Natural killer cell (primary cell): ENCODE measurements around the gene SDC4. TPM values are rescaled to one million over a fixed set of nuclear protein-coding genes. Genes with fewer than 3 reads are reported as not detected.

Experiments used
- ATAC-seq, 3 donors: fragments of 150-1000 bp in 2 of 3; fragments of 200-7000 bp in 1 of 3; cut with Tn5 transposase; 1 replicate in 1 of 3; 2 replicates in 2 of 3; pipeline ENCODE4 v1.10.0; 2021; ENCODE audit warnings: mild to moderate bottlenecking in 2 of 3, moderate library complexity in 2 of 3
- DNase-seq, 2 donors: peaks; one replicate each; pipeline versions ENCODE4 v3.0.0 to v3.0.0-alpha.2; 2013 to 2021; ENCODE audit warnings: mixed read lengths in 1 of 2
- H3K27ac ChIP-seq: one replicate; pipeline ENCODE4 v1.5.1; 2013; ENCODE audit warnings: mild to moderate bottlenecking, low read length
- H3K27me3 ChIP-seq: one replicate; pipeline ENCODE4 v1.6.1; 2013; ENCODE audit warnings: low read length; ENCODE audit not compliant: control insufficient read depth, insufficient read depth
- H3K36me3 ChIP-seq: one replicate; pipeline ENCODE4 v1.6.1; 2013; ENCODE audit warnings: low read length; ENCODE audit not compliant: control insufficient read depth, insufficient read depth
- H3K4me1 ChIP-seq: one replicate; pipeline ENCODE4 v1.6.1; 2013; ENCODE audit warnings: low read length; ENCODE audit not compliant: control insufficient read depth, insufficient read depth
- H3K4me3 ChIP-seq: one replicate; pipeline ENCODE4 v1.5.1; 2013; ENCODE audit warnings: low read length
- H3K9me3 ChIP-seq: one replicate; pipeline ENCODE4 v1.6.1; 2013; ENCODE audit warnings: low read length; ENCODE audit not compliant: control insufficient read depth, insufficient read depth
- H3K27ac Mint-ChIP-seq, 2 donors: one replicate each; pipeline ENCODE4 v1.8.0; 2022; ENCODE audit warnings: mild to moderate bottlenecking in 2 of 2, mixed read lengths in 2 of 2, moderate library complexity in 1 of 2
- H3K27me3 Mint-ChIP-seq, 2 donors: one replicate each; pipeline ENCODE4 v1.8.0; 2022; ENCODE audit warnings: low read depth in 2 of 2, mixed read lengths in 2 of 2
- H3K36me3 Mint-ChIP-seq: one replicate; pipeline ENCODE4 v1.8.0; 2022; ENCODE audit warnings: mixed read lengths
- H3K4me1 Mint-ChIP-seq, 2 donors: one replicate each; pipeline ENCODE4 v1.8.0; 2022; ENCODE audit warnings: mixed read lengths in 2 of 2
- H3K4me3 Mint-ChIP-seq: one replicate; pipeline ENCODE4 v1.8.0; 2022; ENCODE audit warnings: mild to moderate bottlenecking, moderate library complexity, mixed read lengths
- H3K9me3 Mint-ChIP-seq, 2 donors: one replicate each; pipeline ENCODE4 v1.8.0; 2022; ENCODE audit warnings: mixed read lengths in 2 of 2
- CTCF ChIP-seq: fragments of 200-600 bp; IDR thresholded peaks from one replicate; pipeline ENCODE4 v1.8.0; 2022; ENCODE audit warnings: antibody characterized with exemption
- WGBS: methylation state at CpG from one replicate; pipeline ENCODE4 v1.1.7; 2013; ENCODE audit warnings: missing lambda C conversion rate; ENCODE audit not compliant: insufficient coverage; 5-methylcytosine and 5-hydroxymethylcytosine counted together
- intact Hi-C: fragments of 100-400 bp; cut with micrococcal nuclease; formaldehyde crosslinking; loops from one replicate; pipeline ENCODE4 v1.14.2; 2022
- total RNA-seq, 4 donors: library from RNA; stranded (reverse); fragments of 120-200 nt in 1 of 4; gene quantifications; one replicate each; pipeline versions ENCODE4 v1.2.3 to v1.2.4, GENCODE V29; 2013 to 2022

SDC4 gene
- total RNA-seq, 3 donors from 2014 or later (not counting 1 experiment from before 2014, with no cell fraction given) = 0.45 to 1.8 (median 1.5) TPM

GRCh38 chr20:45344168-45344860, 3.9 kb downstream of the SDC4 start:
- Histone ChIP-seq H3K4me1 (peaks cover 20% of the 10 kb centered on the region), H3K27me3 (no peaks in the 10 kb centered on the region), H3K36me3 (no peaks in the 10 kb centered on the region), H3K27ac (no peak overlapping the region), H3K9me3 (no peaks in the 10 kb centered on the region), H3K4me3 (no peak overlapping the region)
- Mint-ChIP-seq H3K4me3 (no peak overlapping the region), H3K9me3 (no peaks in the 10 kb centered on the region), H3K4me1 (peaks cover 0 to 15% of the 10 kb centered on the region in 2 donors), H3K27ac (no peak overlapping the region), H3K27me3 (no peaks in the 10 kb centered on the region), H3K36me3 (no peaks in the 10 kb centered on the region)
- no peak for DNase-seq
- no peak for ATAC-seq
- 80% methylated on average over 9 of the region's 9 CpGs for WGBS
- intact Hi-C loops = no loop called here
- no peak for TF ChIP-seq CTCF

- Mint-ChIP-seq H3K9me3 (no peaks in the 10 kb centered on the region), H3K4me1 (peaks cover 0 to 14% of the 10 kb centered on the region in 2 donors), H3K27me3 (no peaks in the 10 kb centered on the region), H3K4me3 (no peak overlapping the region), H3K36me3 (no peaks in the 10 kb centered on the region), H3K27ac (no peak overlapping the region)
- no peaks in the 10 kb centered on the region for H3K27me3 ChIP-seq
- no peak for TF ChIP-seq CTCF
- ATAC-seq (no peak), DNase-seq (no peak)
- H3K4me3 ChIP-seq = no peak overlapping the region
- no peaks in the 10 kb centered on the region for H3K9me3 ChIP-seq
- no peaks in the 10 kb centered on the region for H3K36me3 ChIP-seq
- intact Hi-C loops = no loop called here
- 92% methylated on average over 5 of the region's 6 CpGs for WGBS
- H3K4me1 ChIP-seq = peaks cover 19% of the 10 kb centered on the region
- H3K27ac ChIP-seq = no peak overlapping the region
Observed at GRCh38 chr20:45343532-45344167, 4.6 kb downstream of the SDC4 start.

GRCh38 chr20:45342855-45343531, 5.2 kb downstream of the SDC4 start:
- TF ChIP-seq CTCF = no peak
- Histone ChIP-seq H3K4me3 (no peak overlapping the region), H3K27ac (no peak overlapping the region), H3K4me1 (peaks cover 15% of the 10 kb centered on the region), H3K9me3 (no peaks in the 10 kb centered on the region), H3K27me3 (no peaks in the 10 kb centered on the region), H3K36me3 (no peaks in the 10 kb centered on the region)
- WGBS = 85% methylated on average over 6 of the region's 6 CpGs
- peaks cover 0 to 8% of the 10 kb centered on the region in 2 donors for H3K4me1 Mint-ChIP-seq
- H3K4me3 Mint-ChIP-seq = no peak overlapping the region
- no peaks in the 10 kb centered on the region for H3K9me3 Mint-ChIP-seq
- DNase-seq = no peak
- no peak for ATAC-seq
- H3K27ac Mint-ChIP-seq = no peak overlapping the region
- no peaks in the 10 kb centered on the region for H3K36me3 Mint-ChIP-seq
- H3K27me3 Mint-ChIP-seq = no peaks in the 10 kb centered on the region
- intact Hi-C loops = no loop called here
